Activated gamma-delta T cell treated with Interleukin-2 at 50 U/mL for 16 hours (primary cell): ENCODE data around the gene DNAH3.
"Not testable (repeated sequence)": the region's sequence is repeated elsewhere in the genome, so short reads cannot be mapped to it uniquely, and the experiment has no call there.

Experiments
- DNase-seq: peaks from one replicate; pipeline ENCODE4 v3.0.0-alpha.2; 2020

Gene DNAH3

DNA sequence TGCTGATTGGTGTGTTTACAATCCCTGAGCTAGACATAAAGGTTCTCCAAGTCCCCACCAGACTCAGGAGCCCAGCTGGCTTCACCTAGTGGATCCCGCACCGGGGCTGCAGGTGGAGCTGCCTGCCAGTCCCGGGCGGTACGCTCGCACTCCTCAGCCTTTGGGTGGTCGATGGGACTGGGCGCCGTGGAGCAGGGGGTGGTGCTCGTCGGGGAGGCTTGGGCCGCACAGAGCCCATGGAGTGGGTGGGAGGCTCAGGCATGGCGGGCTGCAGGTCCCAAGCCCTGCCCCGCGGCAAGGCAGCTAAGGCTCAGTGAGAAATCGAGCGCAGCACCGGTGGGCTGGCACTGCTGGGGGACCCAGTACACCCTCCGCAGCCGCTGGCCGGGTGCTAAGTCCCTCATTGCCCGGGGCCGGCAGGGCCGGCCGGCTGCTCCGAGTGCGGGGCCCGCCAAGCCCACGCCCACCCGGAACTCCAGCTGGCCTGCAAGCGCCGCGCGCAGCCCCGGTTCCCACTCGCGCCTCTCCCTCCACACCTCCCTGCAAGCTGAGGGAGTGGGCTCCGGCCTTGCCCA, 161.1 kb downstream of the DNAH3 start:
- not testable (repeated sequence) for DNase-seq

DNA sequence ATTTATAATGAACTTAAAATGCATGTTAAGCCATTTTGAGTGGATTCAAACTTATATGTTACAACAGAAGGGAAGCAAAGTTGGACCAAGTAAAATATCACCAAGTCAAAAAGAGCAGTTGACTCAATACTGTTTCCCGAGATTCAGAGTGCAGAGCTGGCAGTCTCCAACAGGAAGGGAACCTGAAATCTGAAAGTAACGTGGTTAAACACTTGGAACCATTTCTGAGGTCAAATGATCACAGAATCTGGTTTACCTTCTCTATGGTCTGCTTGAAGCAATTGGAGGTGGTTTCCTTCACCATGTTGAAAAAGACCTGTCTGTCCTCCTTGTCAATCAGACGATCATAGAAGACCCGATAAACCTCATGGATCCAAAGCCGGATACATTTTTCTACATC, 163.6 kb downstream of the DNAH3 start:
- no peak for DNase-seq

DNA sequence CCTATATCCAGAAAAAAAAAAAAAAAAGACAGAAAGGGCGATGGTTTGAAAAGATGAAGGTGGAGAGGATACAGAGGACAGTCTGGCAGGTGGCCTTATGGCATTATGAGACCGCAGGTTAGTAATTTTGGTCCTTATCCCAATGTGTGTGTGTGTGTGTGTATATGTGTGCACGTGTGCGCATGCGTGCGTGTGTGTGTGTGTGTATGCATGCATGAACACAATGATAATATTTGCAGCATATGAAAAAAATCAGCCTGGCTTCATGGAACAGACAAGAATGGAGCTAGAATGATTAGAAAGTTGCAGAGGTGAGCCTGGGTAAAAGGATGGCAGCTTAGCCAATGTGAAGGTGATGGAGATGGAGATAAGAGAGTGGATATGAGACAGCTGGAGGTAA, 166.6 kb downstream of the DNAH3 start:
- no peak for DNase-seq

DNA sequence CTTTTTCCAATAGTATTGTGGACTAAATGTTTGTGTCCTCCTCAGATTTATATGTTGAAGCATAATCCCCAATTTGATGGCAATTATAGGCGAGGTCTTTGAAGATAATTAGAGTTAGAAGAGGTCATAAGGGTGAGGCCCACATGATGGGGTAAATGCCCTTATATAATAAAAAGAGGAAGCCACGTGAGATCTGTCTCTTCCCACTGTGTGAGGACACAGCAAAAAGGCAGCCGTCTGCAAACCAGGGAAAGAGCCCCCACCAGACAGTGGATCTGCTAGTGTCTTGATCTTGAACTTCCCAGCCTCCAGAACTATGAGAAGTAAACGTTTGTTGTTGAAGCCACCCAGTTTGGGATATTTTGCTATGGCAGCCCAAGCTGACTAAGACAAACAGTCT, 174.1 kb downstream of the DNAH3 start:
- DNase-seq = no peak

DNA sequence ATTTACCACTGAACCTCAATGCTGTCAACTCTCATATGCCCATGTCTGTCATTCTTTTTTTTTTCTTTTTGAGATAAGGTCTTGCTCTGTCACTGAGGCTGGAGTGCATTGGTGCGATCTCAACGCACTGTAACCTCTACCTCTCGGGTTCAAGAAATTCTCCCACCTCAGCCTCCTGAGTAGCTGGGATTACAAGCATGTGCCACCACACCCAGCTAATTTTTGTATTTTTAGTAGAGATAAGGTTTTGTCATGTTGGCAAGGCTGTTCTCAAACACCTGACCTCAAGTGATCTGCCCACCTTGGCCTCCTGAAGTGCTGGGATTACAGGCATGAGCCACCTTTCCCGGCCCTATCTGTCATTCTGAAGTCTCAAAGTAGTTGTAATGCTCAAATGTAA, 177.4 kb downstream of the DNAH3 start:
- not testable (repeated sequence) for DNase-seq

DNA sequence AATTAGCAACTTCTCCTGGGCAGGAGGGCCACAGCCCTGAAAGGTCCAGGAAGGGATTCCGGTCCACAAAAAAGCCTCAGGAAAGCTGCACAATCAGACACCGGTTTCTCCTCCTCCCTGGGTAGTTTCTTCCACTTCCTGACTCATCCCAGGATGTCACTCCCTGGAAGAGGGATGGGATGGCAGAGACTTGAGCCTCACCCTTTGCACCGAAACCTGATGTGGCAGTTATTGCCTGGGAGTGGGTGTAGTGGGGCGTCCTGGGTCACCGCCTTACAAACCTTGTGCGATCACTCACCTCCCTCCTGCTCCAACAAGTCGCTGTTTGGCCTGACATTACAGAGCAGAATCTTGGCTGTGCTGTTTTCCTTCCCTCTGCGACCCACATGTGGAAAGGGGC, 179.2 kb downstream of the DNAH3 start:
- DNase-seq = no peak

DNA sequence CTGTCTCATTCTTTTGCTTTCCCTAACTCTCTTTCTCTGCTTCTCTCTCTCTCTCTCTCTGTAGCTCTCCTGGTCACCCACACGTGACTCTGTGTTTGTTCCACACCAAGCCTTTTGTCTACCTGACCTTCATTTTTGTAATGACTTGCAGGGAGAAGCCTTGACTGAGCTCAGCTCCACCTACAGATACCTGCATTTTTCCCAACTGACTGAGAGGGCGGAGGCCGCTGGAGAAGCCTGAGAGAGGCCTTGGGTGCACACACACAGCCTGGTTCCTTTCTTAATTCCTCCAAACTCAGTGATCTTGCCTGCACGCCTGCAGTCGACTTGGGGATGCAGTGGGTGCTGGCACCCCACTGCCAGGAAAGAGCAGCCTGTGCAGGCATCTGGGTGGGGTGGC, 181.3 kb downstream of the DNAH3 start:
- DNase-seq = no peak

DNA sequence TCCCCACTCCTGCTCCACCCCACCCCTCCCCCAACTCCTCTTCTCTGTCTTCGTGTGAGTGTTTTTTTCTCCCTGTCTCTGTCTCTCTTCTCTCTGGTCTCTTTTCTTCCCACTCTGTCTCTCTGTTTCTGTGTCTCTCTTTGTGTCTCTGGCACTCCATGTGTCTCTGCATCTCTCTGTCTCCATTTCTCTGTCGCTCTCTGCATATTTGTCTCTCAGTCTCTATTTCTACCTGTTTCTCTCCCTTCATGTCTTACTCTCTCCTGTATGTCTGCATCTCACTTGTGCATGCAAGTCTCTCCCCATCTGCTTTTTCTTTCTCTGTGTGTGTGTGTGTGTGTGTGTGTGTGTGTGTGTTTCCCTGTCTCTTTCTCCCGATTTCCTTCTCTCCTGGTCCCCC, 181.9 kb downstream of the DNAH3 start:
- no peak for DNase-seq

DNA sequence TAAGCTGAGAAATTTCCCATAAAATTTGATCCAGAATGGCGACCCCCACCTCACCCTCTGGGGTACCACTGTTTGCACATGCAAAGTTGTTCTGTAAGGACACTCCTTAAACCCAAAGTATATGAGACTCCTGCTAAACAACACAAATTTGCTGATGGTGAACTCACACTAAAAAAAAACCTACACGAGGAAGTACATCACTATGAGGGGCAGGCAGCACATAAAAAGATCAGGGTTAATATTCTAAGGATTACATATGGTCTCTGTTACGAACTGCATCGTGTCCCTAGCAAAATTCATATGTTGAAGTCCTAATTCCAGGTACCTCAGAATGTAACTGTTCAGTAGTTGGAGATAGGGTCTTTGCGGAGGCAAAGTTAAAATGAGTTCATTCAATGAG, 189.7 kb downstream of the DNAH3 start:
- no peak for DNase-seq

DNA sequence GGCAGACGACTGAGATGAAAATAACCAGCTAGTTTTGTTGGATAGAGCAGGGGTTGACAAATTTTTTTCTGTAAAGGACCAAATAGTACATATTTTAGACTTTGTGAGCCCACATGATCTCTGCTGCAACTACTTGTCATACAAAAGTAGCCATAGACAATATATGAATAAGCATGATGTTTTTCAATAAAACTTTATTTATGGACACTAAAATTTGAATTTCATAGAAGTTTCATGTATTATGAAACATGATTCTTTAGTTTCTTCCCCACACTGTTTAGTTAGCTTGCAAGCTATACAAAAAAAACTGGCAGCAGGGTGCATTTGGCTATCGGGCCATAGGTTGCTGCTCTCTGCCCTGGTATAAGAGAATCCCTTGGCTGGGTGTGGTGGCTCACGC, 193.5 kb downstream of the DNAH3 start:
- no peak for DNase-seq

DNA sequence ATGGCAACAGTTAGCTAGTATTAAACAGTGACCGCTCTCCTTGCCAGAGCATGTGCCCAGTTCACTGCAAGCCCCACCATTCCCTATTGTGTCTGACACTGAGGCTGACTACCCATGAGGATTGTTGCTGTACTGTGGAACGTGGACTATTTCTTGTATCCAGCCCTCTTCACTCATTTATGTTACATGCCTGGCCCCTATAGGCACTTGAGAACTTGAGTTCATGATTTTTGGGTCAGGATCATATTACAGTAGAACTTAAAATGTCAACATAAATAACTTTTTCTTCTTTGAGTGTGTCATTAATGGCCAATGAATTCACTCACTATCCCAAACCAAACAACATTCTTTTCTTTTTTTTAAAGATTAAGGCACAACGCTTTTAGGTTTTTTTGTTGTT, 194.3 kb downstream of the DNAH3 start:
- DNase-seq = no peak

DNA sequence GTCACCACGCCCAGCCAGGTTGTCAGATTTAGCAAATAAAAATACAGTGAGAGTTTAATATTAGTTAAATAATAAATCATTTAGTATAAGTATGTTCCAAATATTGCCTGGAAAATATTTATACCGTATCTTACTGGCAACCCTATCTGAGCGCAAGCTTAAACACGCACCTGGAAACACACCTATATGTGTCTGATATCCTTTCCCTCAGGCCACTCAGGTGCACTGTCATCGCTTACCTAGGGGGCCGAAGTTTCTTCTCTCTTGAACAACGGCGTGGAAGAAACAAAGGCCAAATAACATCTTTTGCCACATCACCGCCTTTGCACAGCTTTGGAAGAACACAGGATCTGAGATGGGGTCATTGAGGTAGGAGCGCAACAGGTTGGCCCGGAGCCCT, 196.1 kb downstream of the DNAH3 start:
- no peak for DNase-seq

DNA sequence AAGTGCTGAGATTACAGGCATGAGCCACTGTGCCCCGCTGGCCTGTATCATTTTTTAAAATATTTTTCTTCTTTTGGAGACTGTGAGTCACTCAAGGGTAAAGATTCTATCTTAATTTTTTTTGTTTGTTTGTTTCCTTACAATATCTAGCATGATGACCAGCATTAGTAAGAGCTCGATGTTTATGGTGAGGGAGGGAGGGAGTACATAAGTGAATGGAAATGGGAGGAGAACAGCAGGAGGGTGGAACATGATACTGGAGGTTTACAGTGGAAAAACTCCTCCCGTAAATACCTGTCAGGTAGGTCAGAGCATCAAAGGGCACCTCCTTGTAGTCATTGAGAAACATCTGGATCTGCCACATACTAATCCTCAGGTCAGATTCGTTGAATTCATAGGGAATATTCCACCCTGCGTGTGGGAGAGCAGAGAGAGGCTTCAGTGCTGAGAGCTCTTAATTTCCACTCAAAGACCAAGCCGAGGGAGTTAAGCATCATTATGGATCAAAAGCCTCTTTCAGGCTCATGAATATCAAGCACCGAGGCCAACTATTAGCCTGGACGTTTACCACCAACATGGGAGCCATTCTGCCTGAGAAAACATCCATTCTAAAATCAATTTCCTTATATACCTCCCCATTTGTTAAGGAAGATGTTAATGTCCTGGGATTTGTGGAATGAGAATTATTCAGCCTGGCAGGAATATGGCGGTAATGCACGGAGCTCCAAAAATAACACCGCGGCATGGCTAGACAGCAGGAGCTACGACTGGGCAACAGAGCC, 198.3 kb downstream of the DNAH3 start:
- DNase-seq = no peak

DNA sequence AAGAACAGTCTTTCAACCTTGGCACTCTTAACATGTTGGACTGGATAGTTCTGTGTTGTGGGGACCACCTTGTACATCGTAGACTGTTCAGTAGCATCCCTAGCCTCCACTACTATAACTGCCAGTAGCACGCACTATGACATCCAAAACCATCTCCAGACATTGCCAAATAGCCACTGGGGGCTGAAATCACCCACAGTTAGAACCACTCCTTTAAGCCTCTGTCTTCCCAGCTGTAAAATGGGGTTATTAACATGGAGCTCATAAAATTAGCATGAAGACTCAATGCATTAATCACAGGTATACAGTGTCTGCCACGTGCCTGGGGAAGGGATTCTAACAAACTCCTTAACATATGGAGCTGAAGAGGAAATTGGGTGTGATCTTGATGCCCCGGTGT, 200.4 kb downstream of the DNAH3 start:
- DNase-seq = no peak

DNA sequence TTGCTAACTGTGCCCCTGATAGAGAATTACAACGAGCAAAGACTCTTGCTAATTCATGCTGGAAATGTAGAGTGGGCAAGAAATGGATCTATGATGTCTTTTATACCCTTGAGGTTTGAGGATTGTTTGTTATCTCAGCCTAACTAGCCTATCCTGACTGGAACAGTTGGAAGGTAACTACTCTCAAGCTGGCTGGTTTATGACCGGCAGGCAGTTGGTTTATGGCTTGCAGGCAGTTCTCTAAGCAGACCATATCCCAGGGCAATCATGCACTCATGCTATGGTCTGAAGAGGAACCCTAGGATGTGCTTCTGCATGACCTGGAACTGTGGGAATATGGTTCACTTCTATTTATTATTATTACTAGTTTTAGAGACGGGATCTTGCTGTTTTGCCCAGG, 201.0 kb downstream of the DNAH3 start:
- DNase-seq = no peak

DNA sequence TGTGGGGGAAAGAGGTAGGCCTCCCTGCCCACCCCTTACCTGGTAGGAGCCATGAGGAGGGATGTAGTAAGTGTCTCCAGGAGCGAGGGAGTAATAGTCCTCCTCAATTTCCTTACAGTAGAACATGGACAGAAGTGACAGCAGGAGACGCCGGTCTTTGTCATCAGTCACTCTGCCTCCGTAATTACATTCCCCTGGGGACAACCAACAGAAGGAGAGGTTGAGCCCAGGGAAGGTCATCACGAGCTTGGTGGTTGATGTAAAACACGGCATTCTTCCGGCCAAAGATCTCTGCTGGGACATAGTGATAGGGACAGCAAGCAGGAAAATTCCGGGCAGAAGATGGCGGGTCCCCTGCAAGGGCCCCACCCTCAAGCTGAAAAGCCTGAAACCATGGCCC, 202.2 kb downstream of the DNAH3 start:
- no peak for DNase-seq

DNA sequence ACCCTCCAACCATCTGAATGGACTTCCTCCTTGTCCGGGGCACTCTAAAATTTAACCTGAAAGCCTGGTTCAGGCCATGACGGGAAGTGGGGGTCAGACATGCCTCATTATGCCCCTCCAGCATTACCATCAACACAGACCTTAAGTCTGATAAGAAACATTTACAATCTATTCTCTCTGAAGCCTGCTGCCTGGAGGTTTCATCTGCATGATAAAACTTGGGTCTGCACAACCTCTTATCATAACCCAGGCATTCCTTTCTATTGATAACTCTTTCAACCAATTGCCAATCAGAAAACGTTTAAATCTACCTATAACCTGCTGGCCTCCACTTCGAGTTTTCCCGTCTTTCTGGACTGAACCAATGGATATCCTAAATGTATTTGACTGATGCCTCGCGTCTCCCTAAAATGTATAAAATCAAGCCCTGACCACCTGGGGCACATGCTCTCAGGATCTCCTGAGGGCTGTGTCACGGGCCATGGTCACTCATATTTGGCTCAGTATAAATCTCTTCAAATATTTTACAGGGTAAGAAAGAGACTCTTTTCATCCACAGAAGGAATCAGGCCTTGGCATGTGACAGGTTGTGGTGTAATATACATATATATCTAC, 204.5 kb downstream of the DNAH3 start:
- no peak for DNase-seq

DNA sequence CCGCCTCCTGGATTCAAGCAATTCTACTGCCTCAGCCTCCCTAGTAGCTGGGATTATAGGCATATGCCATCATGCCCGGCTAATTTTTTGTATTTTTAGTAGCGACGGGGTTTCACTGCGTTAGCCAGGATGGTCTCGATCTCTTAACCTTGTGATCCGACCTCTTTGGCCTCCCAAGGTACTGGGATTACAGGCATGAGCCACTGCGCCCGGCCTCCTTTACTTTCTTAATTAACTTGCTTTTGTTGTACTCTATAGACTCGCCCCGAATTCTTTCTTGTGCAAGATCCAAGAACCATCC, 205.1 kb downstream of the DNAH3 start:
- not testable (repeated sequence) for DNase-seq

DNA sequence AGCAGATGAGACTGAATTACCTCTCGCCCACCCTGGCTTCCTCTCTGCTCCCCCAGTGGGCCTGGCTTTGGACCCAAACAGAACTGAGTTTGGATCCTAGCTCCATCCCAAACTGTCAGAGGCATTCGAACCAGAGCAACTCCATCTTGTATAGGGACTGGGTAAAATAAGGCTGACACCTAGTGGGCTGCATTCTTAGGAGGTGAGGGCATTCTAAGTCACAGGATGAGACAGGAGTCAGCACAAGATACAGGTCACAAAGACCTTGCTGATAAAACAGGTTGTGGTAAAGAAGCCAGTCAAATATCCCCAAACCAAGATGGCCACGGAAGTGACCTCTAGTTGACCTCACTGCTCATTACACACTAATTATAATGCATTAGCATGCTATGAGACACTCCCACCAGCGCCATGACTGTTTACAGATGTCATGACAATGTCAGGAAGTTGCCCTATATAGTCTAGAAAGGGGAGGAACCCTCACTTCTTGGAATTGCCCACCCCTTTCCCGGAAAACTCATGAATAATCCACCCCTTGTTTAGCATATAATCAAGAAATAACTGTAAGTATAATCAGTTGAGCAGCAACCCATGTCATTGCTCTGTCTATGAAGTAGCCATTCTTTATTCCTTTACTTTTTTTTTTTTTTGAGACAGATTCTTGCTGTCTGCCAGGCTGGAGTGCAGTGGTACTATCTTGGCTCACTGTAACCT, 205.6 kb downstream of the DNAH3 start:
- no peak for DNase-seq

DNA sequence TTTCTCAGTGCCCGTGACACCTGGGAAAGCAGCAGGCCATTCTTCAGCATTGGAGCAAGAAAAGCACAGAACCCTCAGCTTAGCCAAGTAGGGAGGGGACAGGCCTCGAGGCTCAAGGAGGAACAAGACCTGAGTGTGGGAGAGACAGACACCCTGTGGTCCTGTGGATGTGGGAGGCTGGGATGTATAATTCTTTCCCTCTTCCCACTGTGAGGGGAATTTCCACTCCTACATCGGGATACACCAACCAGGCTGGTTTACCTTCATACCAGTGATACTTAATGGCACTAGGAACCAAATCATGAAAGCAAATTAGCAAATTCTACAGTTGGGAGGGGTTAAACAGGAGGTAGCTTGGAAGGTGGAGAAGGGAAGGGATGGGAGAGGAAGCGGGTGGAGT, 208.4 kb downstream of the DNAH3 start:
- no peak for DNase-seq

DNA sequence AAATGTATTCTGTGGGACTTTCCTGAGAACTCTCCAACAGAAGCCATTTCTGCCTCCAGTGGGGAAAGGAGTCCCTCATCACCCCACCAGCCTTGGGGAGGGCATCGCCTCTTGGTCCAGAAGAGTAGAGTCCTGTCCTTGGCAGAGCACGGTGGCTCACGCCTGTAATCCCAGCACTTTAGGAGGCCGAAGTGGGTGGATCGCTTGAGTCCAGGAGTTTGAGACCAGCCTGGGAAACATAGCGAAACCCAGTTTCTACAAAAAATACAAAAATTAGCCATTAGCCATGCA, 209.1 kb downstream of the DNAH3 start:
- no peak for DNase-seq

DNA sequence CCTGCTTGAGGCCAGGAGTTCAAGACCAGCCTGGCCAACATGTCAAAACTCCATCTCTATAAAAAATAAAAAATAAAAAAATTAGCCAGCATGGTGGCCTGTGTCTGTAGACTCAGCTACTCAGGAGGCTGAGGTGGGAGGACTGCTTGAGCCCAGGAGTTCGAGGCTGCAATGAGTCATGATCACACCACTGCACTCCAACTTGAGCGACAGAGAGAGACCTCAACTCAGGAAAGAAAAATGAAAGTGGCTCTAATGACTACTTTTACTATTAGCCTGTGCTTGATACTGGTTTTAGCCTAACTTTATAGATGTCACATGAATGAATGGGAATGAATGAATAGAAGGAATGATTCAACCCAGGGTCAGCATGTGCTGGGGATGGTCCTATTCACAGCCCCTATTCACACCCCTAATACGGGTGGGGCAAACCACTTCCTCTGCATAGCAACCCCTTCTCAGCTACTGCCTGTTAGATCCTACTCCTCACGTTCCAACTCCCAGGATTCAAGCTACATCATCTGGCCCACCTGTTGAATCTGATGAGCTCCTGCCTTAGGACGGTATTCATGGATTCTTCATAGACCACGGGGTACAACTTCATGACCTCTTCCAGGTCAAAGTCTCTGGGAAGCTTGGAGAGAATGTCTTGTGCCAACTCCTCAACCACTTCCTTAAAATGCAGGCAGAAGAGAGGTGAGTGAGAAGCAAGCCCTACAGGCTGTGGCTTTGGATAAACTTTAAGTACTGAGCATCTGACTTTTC, 209.6 kb downstream of the DNAH3 start:
- no peak for DNase-seq

DNA sequence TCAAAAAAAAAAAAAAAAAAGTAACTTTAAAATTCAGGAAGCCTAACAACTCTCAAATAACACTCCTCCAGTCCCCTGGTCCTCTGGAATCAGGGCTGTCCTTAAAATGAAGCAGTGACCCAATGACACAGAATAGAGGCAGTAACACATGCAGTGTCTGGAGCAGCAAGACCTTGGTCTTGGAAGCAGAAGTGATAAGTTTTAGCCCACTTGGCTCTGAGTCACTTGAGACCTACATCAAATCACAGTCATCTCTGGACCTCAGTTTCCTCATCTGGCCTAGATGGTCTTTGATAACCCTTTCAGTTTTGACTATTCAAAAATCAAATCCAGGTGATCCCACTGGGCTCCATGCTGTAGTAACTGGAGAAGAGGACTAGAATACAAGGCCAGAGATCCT, 211.0 kb downstream of the DNAH3 start:
- DNase-seq = no peak

DNA sequence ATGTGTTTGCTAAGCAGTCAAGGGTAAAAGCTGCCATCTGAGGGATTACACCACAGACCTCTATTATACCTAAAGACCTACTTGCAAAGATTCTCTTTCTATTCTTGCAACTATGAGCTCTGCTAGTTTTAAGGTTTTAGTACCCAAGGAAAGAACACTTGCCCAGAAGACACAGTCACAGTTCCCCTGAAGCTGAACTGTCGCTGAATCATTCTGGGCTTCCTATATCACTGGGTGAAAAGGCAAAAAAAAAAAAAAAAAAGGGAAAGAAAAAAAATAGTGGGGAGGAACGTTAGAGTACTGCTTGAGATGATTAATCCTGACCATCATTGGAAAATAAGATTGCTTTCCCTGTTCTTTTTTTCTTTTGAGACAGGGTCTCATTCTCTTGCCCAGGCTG, 212.2 kb downstream of the DNAH3 start:
- no peak for DNase-seq
